GM12878 (cell line): ENCODE data around the gene TUBA4B.
A peak's percentile ranks its signal among the peaks of the same experiment; 100 is the strongest.

ENCODE experiments used
- EP300 ChIP-seq, 2 experiments: fragments of 150-350 bp in 1 of 2; IDR thresholded peaks; 2 replicates each; pipeline ENCODE4 v1.6.1; 2011 to 2012; ENCODE audit warnings: low read depth in 2 of 2, low read length in 2 of 2, borderline replicate concordance in 1 of 2, improper control_type of control experiment in 1 of 2, inconsistent platforms in 1 of 2; ENCODE audit not compliant: control insufficient read depth in 1 of 2
- NBN ChIP-seq: fragments of 450-650 bp; IDR thresholded peaks from 2 replicates; pipeline ENCODE4 v1.6.1; 2016
- POLR2A ChIP-seq: IDR thresholded peaks from 2 replicates; pipeline ENCODE4 v1.6.1; 2011; ENCODE audit warnings: low read depth, mild to moderate bottlenecking, low read length
- SMARCA5 ChIP-seq: fragments of 450-650 bp; IDR thresholded peaks from 2 replicates; pipeline ENCODE4 v1.6.1; 2017; ENCODE audit warnings: mild to moderate bottlenecking
- USF1 ChIP-seq: IDR thresholded peaks from 2 replicates; pipeline ENCODE4 v1.6.1; 2011; ENCODE audit warnings: borderline replicate concordance, low read depth, mild to moderate bottlenecking, moderate library complexity, mixed read lengths, low read length; ENCODE audit not compliant: insufficient read depth; ENCODE audit errors: extremely low read length
- USF2 ChIP-seq: IDR thresholded peaks from 2 replicates; pipeline ENCODE4 v1.6.1; 2011; ENCODE audit warnings: low read depth, low read length, improper control_type of control experiment, borderline replicate concordance
- ZBTB33 ChIP-seq: fragments of 450-650 bp; IDR thresholded peaks from 2 replicates; pipeline ENCODE4 v1.6.1; 2017; ENCODE audit warnings: mild to moderate bottlenecking
- ZSCAN29 ChIP-seq: fragments of 450-650 bp; IDR thresholded peaks from 2 replicates; pipeline ENCODE4 v1.6.1; 2017; ENCODE audit warnings: mild to moderate bottlenecking, moderate library complexity

GRCh38 chr2:219279151-219279915 is 26.3 kb downstream of the TUBA4B start, which contains the start of gene DNAJB2:
- TF ChIP-seq SMARCA5 = peak; percentile 97
- TF ChIP-seq NBN = 0 out of 2 replicates have a peak, but pooled peaks have one; percentile 15
- 0 out of 2 replicates have a peak, but pooled peaks have one; percentile 19 for TF ChIP-seq ZSCAN29
- no peak for TF ChIP-seq ZBTB33
- peak; percentile 72 to 83; a peak in 3 of 4 replicates for TF ChIP-seq EP300 (IDR thresholded peaks at IDR 0.05; ENCODE audit: borderline replicate concordance in 1 of 2, control insufficient read depth in 1 of 2, low read depth in 2 of 2, low read length in 2 of 2)
- TF ChIP-seq USF1 = no peak
- no peak for TF ChIP-seq USF2
- TF ChIP-seq POLR2A = peak; percentile 91
